B cell (primary cell): ENCODE data around the gene IKZF2. TPM values are rescaled to one million over a fixed set of nuclear protein-coding genes. Genes with fewer than 3 reads are reported as not detected.

Source experiments
- ATAC-seq: fragments of 200-7000 bp; cut with Tn5 transposase; one replicate; pipeline ENCODE4 v1.10.0; 2021; ENCODE audit warnings: low read depth, mild to moderate bottlenecking, moderate number of reproducible peaks, moderate library complexity
- CTCF ChIA-PET: fragments of 350-600 bp; sonication (Branson Sonifier 250); formaldehyde crosslinking; loops from one replicate; lab custom pipeline; 2021; ENCODE audit warnings: antibody characterized with exemption, inconsistent platforms; lab: Charles Lee
- POLR2A ChIA-PET: fragments of 350-600 bp; sonication (Branson Sonifier 250); formaldehyde crosslinking; loops from one replicate; lab custom pipeline; 2021; ENCODE audit warnings: antibody characterized with exemption; lab: Charles Lee
- DNase-seq: peaks from one replicate; pipeline ENCODE4 v3.0.0; 2013
- H2AFZ ChIP-seq: 2 replicates; pipeline ENCODE4 v1.6.1; 2012; ENCODE audit warnings: mild to moderate bottlenecking, low read depth, low read length; ENCODE audit not compliant: insufficient read depth, poor library complexity, severe bottlenecking
- H3K27ac ChIP-seq, 2 donors: 1 replicate in 1 of 2; 2 replicates in 1 of 2; pipeline ENCODE4 v1.5.1; 2012 to 2013; ENCODE audit warnings: low read length in 2 of 2, mild to moderate bottlenecking in 2 of 2, moderate library complexity in 1 of 2
- H3K27me3 ChIP-seq, 4 experiments: fragments of 200-600 bp in 1 of 4; sonication (generic) in 1 of 4; replicated peaks in 1 of 4; 1 replicate in 2 of 4; 2 replicates in 2 of 4; pipeline versions ENCODE4 v1.6.1 to v1.7.0; 2013 to 2016; ENCODE audit warnings: low read length in 3 of 4, mild to moderate bottlenecking in 2 of 4, mixed read lengths in 1 of 4, moderate library complexity in 1 of 4; ENCODE audit not compliant: insufficient read depth in 4 of 4, control insufficient read depth in 3 of 4; ENCODE audit errors: control extremely low read depth in 1 of 4
- H3K36me3 ChIP-seq, 2 experiments: replicated peaks in 1 of 2; 1 replicate in 1 of 2; 2 replicates in 1 of 2; pipeline versions ENCODE4 v1.6.1 to v1.7.1; 2013; ENCODE audit warnings: low read length in 1 of 2; ENCODE audit not compliant: insufficient read depth in 2 of 2, control insufficient read depth in 1 of 2; ENCODE audit errors: control extremely low read depth in 1 of 2, extremely low read depth in 1 of 2
- H3K4me1 ChIP-seq, 2 donors: fragments of 200-600 bp in 1 of 2; sonication (generic) in 1 of 2; 1 replicate in 1 of 2; 2 replicates in 1 of 2; pipeline versions ENCODE4 v1.5.1 to v1.6.1; 2013 to 2017; ENCODE audit warnings: low read length in 2 of 2; ENCODE audit not compliant: control insufficient read depth in 2 of 2, insufficient read depth in 2 of 2
- H3K4me2 ChIP-seq: replicated peaks from 2 replicates; pipeline ENCODE3; 2012; ENCODE audit warnings: mild to moderate bottlenecking, low read depth, low read length; ENCODE audit not compliant: poor library complexity, severe bottlenecking
- H3K4me3 ChIP-seq, 5 experiments: fragments of 200-600 bp in 1 of 5; sonication (generic) in 1 of 5; 1 replicate in 3 of 5; 2 replicates in 2 of 5; pipeline versions ENCODE4 v1.5.1 to v1.7.0; 2011 to 2016; ENCODE audit warnings: low read length in 4 of 5, mild to moderate bottlenecking in 4 of 5, low read depth in 2 of 5, control low read depth in 1 of 5, moderate library complexity in 1 of 5; ENCODE audit not compliant: insufficient read depth in 1 of 5; ENCODE audit errors: control extremely low read depth in 1 of 5, extremely low read depth in 1 of 5
- H3K79me2 ChIP-seq: fragments of 200-600 bp; sonication (generic); one replicate; pipeline ENCODE4 v1.6.0; 2016; ENCODE audit warnings: low read length; ENCODE audit not compliant: control insufficient read depth, insufficient read depth
- H3K9ac ChIP-seq: fragments of 200-600 bp; sonication (generic); 2 replicates; pipeline ENCODE4 v1.6.1; 2017; ENCODE audit warnings: mild to moderate bottlenecking, low read length, moderate library complexity
- H3K9me3 ChIP-seq, 3 donors: one replicate each; pipeline versions ENCODE4 v1.6.1 to v1.7.1; 2013; ENCODE audit warnings: low read length in 2 of 3; ENCODE audit not compliant: control insufficient read depth in 2 of 3, insufficient read depth in 1 of 3; ENCODE audit errors: control extremely low read depth in 1 of 3
- H4K20me1 ChIP-seq: 2 replicates; pipeline ENCODE4 v1.6.0; 2012; ENCODE audit warnings: mild to moderate bottlenecking, low read length; ENCODE audit not compliant: insufficient read depth, control insufficient read depth, poor library complexity, severe bottlenecking
- H3K27ac Mint-ChIP-seq: one replicate; pipeline ENCODE4 v1.8.0; 2021; ENCODE audit warnings: mixed read lengths
- H3K27me3 Mint-ChIP-seq: one replicate; pipeline ENCODE4 v1.8.0; 2021; ENCODE audit warnings: mixed read lengths
- H3K4me1 Mint-ChIP-seq: one replicate; pipeline ENCODE4 v1.8.0; 2021; ENCODE audit warnings: mixed read lengths
- H3K4me3 Mint-ChIP-seq: one replicate; pipeline ENCODE4 v1.8.0; 2021; ENCODE audit warnings: mixed read lengths
- H3K9me3 Mint-ChIP-seq: one replicate; pipeline ENCODE4 v1.8.0; 2022; ENCODE audit warnings: mixed read lengths; ENCODE audit not compliant: insufficient read depth
- CTCF ChIP-seq: fragments of 200-600 bp; IDR thresholded peaks from one replicate; pipeline ENCODE4 v1.8.0; 2022; ENCODE audit warnings: antibody characterized with exemption, mild to moderate bottlenecking
- EZH2 ChIP-seq: IDR thresholded peaks from 2 replicates; pipeline ENCODE4 v1.6.1; 2012; ENCODE audit warnings: borderline replicate concordance, low read depth, mild to moderate bottlenecking, moderate library complexity, low read length; ENCODE audit not compliant: insufficient read depth, poor library complexity, severe bottlenecking
- intact Hi-C: fragments of 100-400 bp; cut with micrococcal nuclease; formaldehyde crosslinking; loops from one replicate; pipeline ENCODE4 v1.10.0; 2022
- polyA plus RNA-seq: library from polyadenylated mRNA; depleted of rRNA; stranded (reverse); fragments of >200 nt; gene quantifications from 2 replicates; pipeline ENCODE4 v1.2.3, GENCODE V29; 2012
- total RNA-seq, 2 donors: library from RNA; stranded (reverse); fragments of 120-200 nt in 1 of 2; gene quantifications; 1 replicate in 1 of 2; 2 replicates in 1 of 2; pipeline versions ENCODE4 v1.2.3 to v1.2.4, GENCODE V29; 2013 to 2022

IKZF2 gene
- total and polyA plus RNA-seq, 2 donors (not counting 1 experiment from before 2014, with no cell fraction given), result 2.5 to 49.3 TPM

GRCh38 chr2:213084261-213084660 lies 67.2 kb downstream of the IKZF2 start:
- Mint-ChIP-seq H3K4me1 (peaks cover 21% of the 10 kb centered on the region), H3K4me3 (no peak overlapping the region), H3K27me3 (no peaks in the 10 kb centered on the region), H3K9me3 (no peaks in the 10 kb centered on the region), H3K27ac (no peak overlapping the region)
- H3K4me1 ChIP-seq, result no peaks in the 10 kb centered on the region
- H2AFZ ChIP-seq, result no peak overlapping the region
- no peaks in the 10 kb centered on the region for H3K27me3 ChIP-seq
- no peak for TF ChIP-seq CTCF
- H3K27ac ChIP-seq, result no peak overlapping the region
- DNase-seq (no peak), ATAC-seq (no peak)
- POLR2A ChIA-PET, result no interaction called here
- no peak overlapping the region for H3K4me2 ChIP-seq
- no peaks in the 10 kb centered on the region for H3K9me3 ChIP-seq
- H3K4me3 ChIP-seq, result no peak overlapping the region
- no peaks in the 10 kb centered on the region for H4K20me1 ChIP-seq
- H3K36me3 ChIP-seq, result peaks cover 0 to 2% of the 10 kb centered on the region in 2 experiments
- peaks cover 6% of the 10 kb centered on the region for H3K79me2 ChIP-seq
- CTCF ChIA-PET, result no interaction called here
- intact Hi-C loops, result no loop called here
- H3K9ac ChIP-seq, result no peak overlapping the region

GRCh38 chr2:213080969-213081617 lies 70.3 kb downstream of the IKZF2 start:
- no peak for TF ChIP-seq EZH2
- TF ChIP-seq CTCF, result no peak
- Histone ChIP-seq H4K20me1 (no peaks in the 10 kb centered on the region), H3K4me2 (no peak overlapping the region), H3K36me3 (peaks cover 0 to 2% of the 10 kb centered on the region in 2 experiments), H3K9me3 (peaks cover 0 to 3% (median 0%) of the 10 kb centered on the region in 3 donors), H2AFZ (no peak overlapping the region), H3K4me1 (peaks cover 0 to 11% of the 10 kb centered on the region in 2 donors), H3K79me2 (peaks cover 4% of the 10 kb centered on the region), H3K27ac (no peak overlapping the region), H3K9ac (no peak overlapping the region), H3K4me3 (no peak overlapping the region), H3K27me3 (no peaks in the 10 kb centered on the region)
- CTCF ChIA-PET, result no interaction called here
- Mint-ChIP-seq H3K9me3 (no peaks in the 10 kb centered on the region), H3K4me3 (no peak overlapping the region), H3K27me3 (no peaks in the 10 kb centered on the region), H3K4me1 (peaks cover 23% of the 10 kb centered on the region), H3K27ac (no peak overlapping the region)
- POLR2A ChIA-PET, result no interaction called here
- ATAC-seq (no peak), DNase-seq (no peak)
- intact Hi-C loops, result no loop called here
